WI38 (cell line): Measurements from ENCODE around the gene SLCO2B1.

Source experiments
- H3K4me3 ChIP-seq: 2 replicates; pipeline ENCODE4 v1.5.1; 2011; ENCODE audit warnings: low read depth, mild to moderate bottlenecking, control low read depth, low read length
- CTCF ChIP-seq: IDR thresholded peaks from 2 replicates; pipeline ENCODE4 v1.5.1; 2012; ENCODE audit warnings: low read depth, mild to moderate bottlenecking, control low read depth, low read length

Gene SLCO2B1

GRCh38 chr11:75194147-75194546 lies 43.2 kb downstream of the SLCO2B1 start:
- no peak for TF ChIP-seq CTCF
- H3K4me3 ChIP-seq = no peak overlapping the region

- H3K4me3 ChIP-seq = no peak overlapping the region
- no peak for TF ChIP-seq CTCF
Measured at GRCh38 chr11:75195167-75195962, 44.5 kb downstream of the SLCO2B1 start.

GRCh38 chr11:75196426-75196825 lies 45.5 kb downstream of the SLCO2B1 start:
- H3K4me3 ChIP-seq = no peak overlapping the region
- no peak for TF ChIP-seq CTCF

- no peak for TF ChIP-seq CTCF
- no peak overlapping the region for H3K4me3 ChIP-seq
Measured at GRCh38 chr11:75197512-75198277, 46.8 kb downstream of the SLCO2B1 start.

GRCh38 chr11:75198278-75198973 lies 47.5 kb downstream of the SLCO2B1 start:
- no peak for TF ChIP-seq CTCF
- no peak overlapping the region for H3K4me3 ChIP-seq

GRCh38 chr11:75199412-75199955 lies 48.6 kb downstream of the SLCO2B1 start:
- H3K4me3 ChIP-seq = no peak overlapping the region
- no peak for TF ChIP-seq CTCF
